CD4-positive, alpha-beta T cell (primary cell): ENCODE data around the gene ARMC9. TPM values are rescaled to one million over a fixed set of nuclear protein-coding genes. Genes with fewer than 3 reads are reported as not detected.

Source experiments
- ATAC-seq: fragments of 200-7000 bp; cut with Tn5 transposase; one replicate; pipeline ENCODE4 v1.10.0; 2022; ENCODE audit warnings: mild to moderate bottlenecking; ENCODE audit not compliant: poor library complexity
- CTCF ChIA-PET: fragments of 350-600 bp; sonication (Branson Sonifier 250); formaldehyde crosslinking; loops from one replicate; lab custom pipeline; 2021; ENCODE audit warnings: antibody characterized with exemption, inconsistent platforms; lab: Charles Lee
- POLR2A ChIA-PET: fragments of 350-600 bp; sonication (Branson Sonifier 250); formaldehyde crosslinking; loops from one replicate; lab custom pipeline; 2021; ENCODE audit warnings: antibody characterized with exemption, inconsistent platforms; lab: Charles Lee
- DNase-seq, 14 experiments: peaks; one replicate each; pipeline ENCODE4 v3.0.0-alpha.2; 2013 to 2020; ENCODE audit warnings: mixed read lengths in 2 of 14
- H3K27ac ChIP-seq, 2 donors: one replicate each; pipeline versions ENCODE4 v1.5.1 to v1.7.0; 2013; ENCODE audit warnings: low read length in 2 of 2, low read depth in 1 of 2, mild to moderate bottlenecking in 1 of 2
- H3K27me3 ChIP-seq, 2 experiments: 1 replicate in 1 of 2; 2 replicates in 1 of 2; pipeline versions ENCODE4 v1.6.1 to v1.7.0; 2013; ENCODE audit warnings: low read length in 2 of 2, control low read depth in 1 of 2, mild to moderate bottlenecking in 1 of 2, moderate library complexity in 1 of 2; ENCODE audit not compliant: insufficient read depth in 2 of 2, control insufficient read depth in 1 of 2
- H3K36me3 ChIP-seq: one replicate; pipeline ENCODE4 v1.6.1; 2013; ENCODE audit warnings: low read length, control low read depth; ENCODE audit not compliant: insufficient read depth
- H3K4me1 ChIP-seq: one replicate; pipeline ENCODE4 v1.6.1; 2013; ENCODE audit warnings: low read length, control low read depth; ENCODE audit not compliant: insufficient read depth
- H3K4me3 ChIP-seq: one replicate; pipeline ENCODE4 v1.5.1; 2013; ENCODE audit warnings: mild to moderate bottlenecking, low read length, moderate library complexity
- H3K9me3 ChIP-seq, 2 experiments: 1 replicate in 1 of 2; 2 replicates in 1 of 2; pipeline versions ENCODE4 v1.6.1 to v1.7.0; 2013; ENCODE audit warnings: low read length in 2 of 2, mild to moderate bottlenecking in 2 of 2, control low read depth in 1 of 2, moderate library complexity in 1 of 2; ENCODE audit not compliant: control insufficient read depth in 1 of 2, insufficient read depth in 1 of 2
- H3K27ac Mint-ChIP-seq: one replicate; pipeline ENCODE4 v1.8.0; 2020; ENCODE audit warnings: mixed read lengths
- H3K27me3 Mint-ChIP-seq: one replicate; pipeline ENCODE4 v1.8.0; 2021; ENCODE audit warnings: mixed read lengths
- H3K36me3 Mint-ChIP-seq: one replicate; pipeline ENCODE4 v1.8.0; 2021; ENCODE audit warnings: low read depth, mixed read lengths
- H3K4me1 Mint-ChIP-seq: one replicate; pipeline ENCODE4 v1.8.0; 2021; ENCODE audit warnings: low read depth, mixed read lengths
- H3K4me3 Mint-ChIP-seq: one replicate; pipeline ENCODE4 v1.8.0; 2020; ENCODE audit warnings: mild to moderate bottlenecking, mixed read lengths
- H3K9me3 Mint-ChIP-seq: one replicate; pipeline ENCODE4 v1.8.0; 2020; ENCODE audit warnings: mixed read lengths
- CTCF ChIP-seq: fragments of 200-600 bp; IDR thresholded peaks from one replicate; pipeline ENCODE4 v1.8.0; 2022; ENCODE audit warnings: antibody characterized with exemption, mild to moderate bottlenecking
- intact Hi-C, 2 experiments: fragments of 100-400 bp; cut with DNase I in 1 of 2; cut with micrococcal nuclease in 1 of 2; formaldehyde crosslinking; loops; one replicate each; pipeline versions ENCODE4 v1.15.1 to v1.9.0; 2023 to 2025; cut with DNase I, micrococcal nuclease
- total RNA-seq, 174 experiments: library from RNA in 2 of 174; stranded (reverse) in 2 of 174; gene quantifications; one replicate each; pipeline ENCODE4 v1.2.3 and lab custom pipeline; 2021 to 2026

ARMC9 gene
- total RNA-seq, 2 experiments from 2014 or later, result 0.16 to 0.42 TPM

- Mint-ChIP-seq H3K36me3 (no peaks in the 10 kb centered on the region), H3K27me3 (no peaks in the 10 kb centered on the region), H3K4me3 (no peak overlapping the region), H3K27ac (no peak overlapping the region), H3K9me3 (no peaks in the 10 kb centered on the region), H3K4me1 (no peaks in the 10 kb centered on the region)
- ATAC-seq (no peak), DNase-seq (no peak)
- no peaks in the 10 kb centered on the region for H3K36me3 ChIP-seq
- H3K27ac ChIP-seq, result no peak overlapping the region
- intact Hi-C loops, result no loop called here
- no peak for TF ChIP-seq CTCF
- H3K4me1 ChIP-seq, result no peaks in the 10 kb centered on the region
- no peaks in the 10 kb centered on the region for H3K9me3 ChIP-seq
- no peaks in the 10 kb centered on the region for H3K27me3 ChIP-seq
- ChIA-PET CTCF (no interaction called here), POLR2A (no interaction called here)
- H3K4me3 ChIP-seq, result no peak overlapping the region
Measured at GRCh38 chr2:231212329-231212845, 14.0 kb downstream of the ARMC9 start.

GRCh38 chr2:231213931-231214642 is 15.7 kb downstream of the ARMC9 start:
- no peaks in the 10 kb centered on the region for H3K4me1 Mint-ChIP-seq
- no peak for TF ChIP-seq CTCF
- intact Hi-C loops, result no loop called here
- ChIA-PET POLR2A (no interaction called here), CTCF (no interaction called here)
- no peaks in the 10 kb centered on the region for H3K36me3 ChIP-seq
- no peak overlapping the region for H3K4me3 ChIP-seq
- H3K36me3 Mint-ChIP-seq, result no peaks in the 10 kb centered on the region
- no peak overlapping the region for H3K27ac Mint-ChIP-seq
- no peaks in the 10 kb centered on the region for H3K27me3 Mint-ChIP-seq
- no peaks in the 10 kb centered on the region for H3K9me3 Mint-ChIP-seq
- H3K27me3 ChIP-seq, result no peaks in the 10 kb centered on the region
- ATAC-seq (no peak), DNase-seq (no peak)
- H3K27ac ChIP-seq, result no peak overlapping the region
- no peaks in the 10 kb centered on the region for H3K4me1 ChIP-seq
- no peaks in the 10 kb centered on the region for H3K9me3 ChIP-seq
- no peak overlapping the region for H3K4me3 Mint-ChIP-seq

- Histone ChIP-seq H3K9me3 (no peaks in the 10 kb centered on the region), H3K4me1 (no peaks in the 10 kb centered on the region), H3K27ac (no peak overlapping the region), H3K27me3 (no peaks in the 10 kb centered on the region), H3K4me3 (no peak overlapping the region), H3K36me3 (no peaks in the 10 kb centered on the region)
- Mint-ChIP-seq H3K27me3 (no peaks in the 10 kb centered on the region), H3K9me3 (no peaks in the 10 kb centered on the region), H3K4me3 (no peak overlapping the region), H3K27ac (no peak overlapping the region), H3K36me3 (no peaks in the 10 kb centered on the region), H3K4me1 (no peaks in the 10 kb centered on the region)
- DNase-seq, result no peak
- ATAC-seq, result no peak
- intact Hi-C loops, result no loop called here
- POLR2A ChIA-PET, result no interaction called here
- TF ChIP-seq CTCF, result no peak
- CTCF ChIA-PET, result no interaction called here
Measured at GRCh38 chr2:231218366-231218765, 19.9 kb downstream of the ARMC9 start.
